SJSA1 (cell line): ENCODE results near the gene TMED7. TPM values are rescaled to one million over a fixed set of nuclear protein-coding genes. Genes with fewer than 3 reads are reported as not detected.

ENCODE experiments used
- DNase-seq, 2 experiments: peaks; one replicate each; pipeline ENCODE4 v3.0.0-alpha.2; 2015 to 2020; ENCODE audit warnings: low spot score in 2 of 2, low read depth in 1 of 2
- H3K27ac ChIP-seq: fragments of 250-450 bp; sonication (Bioruptor Pico); 2 replicates; pipeline ENCODE4 v1.5.1; 2020; ENCODE audit warnings: mild to moderate bottlenecking, moderate library complexity
- H3K27me3 ChIP-seq: fragments of 250-450 bp; sonication (Bioruptor Pico); replicated peaks from 2 replicates; pipeline ENCODE4 v1.5.1; 2020; ENCODE audit warnings: mild to moderate bottlenecking, moderate library complexity
- H3K36me3 ChIP-seq: fragments of 250-450 bp; sonication (Bioruptor Pico); 2 replicates; pipeline ENCODE4 v1.5.1; 2020; ENCODE audit warnings: mild to moderate bottlenecking
- H3K4me1 ChIP-seq: fragments of 250-450 bp; sonication (Bioruptor Pico); replicated peaks from 2 replicates; pipeline ENCODE4 v1.6.1; 2021; ENCODE audit warnings: mild to moderate bottlenecking
- H3K4me3 ChIP-seq: fragments of 250-450 bp; sonication (Bioruptor Pico); 2 replicates; pipeline ENCODE4 v1.5.1; 2020; ENCODE audit warnings: mild to moderate bottlenecking
- H3K9me3 ChIP-seq: fragments of 250-450 bp; sonication (Bioruptor Pico); replicated peaks from 2 replicates; pipeline ENCODE4 v1.5.1; 2020; ENCODE audit warnings: mild to moderate bottlenecking
- total RNA-seq: library from RNA; depleted of rRNA; stranded (reverse); fragments of >200 nt; shearing (Covaris generic); gene quantifications from 2 replicates; pipeline ENCODE4 v1.2.3, GENCODE V29; 2014

Gene TMED7
- total RNA-seq, 1 experiment from 2014 or later: 246 TPM

DNA sequence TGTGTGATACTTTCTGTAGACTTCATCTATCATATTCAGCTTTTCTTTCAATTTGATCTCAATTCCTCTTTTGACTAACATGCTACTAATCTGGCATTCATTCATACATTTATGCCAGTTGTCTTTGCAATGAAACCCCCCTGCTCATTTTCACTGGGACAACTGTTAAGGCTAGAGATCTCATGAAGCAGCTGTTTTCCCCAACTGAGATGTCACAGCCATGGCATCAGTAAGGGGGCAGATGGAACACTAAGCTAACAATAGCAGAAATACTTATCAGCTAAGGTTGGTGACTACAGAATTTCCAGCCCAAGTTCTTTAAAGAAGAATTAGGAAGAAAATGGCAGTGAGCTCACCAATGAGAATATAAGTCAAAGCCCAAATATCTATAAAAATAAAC is 9.4 kb downstream of the TMED7 start:
- Histone ChIP-seq H3K9me3 (no peaks in the 10 kb centered on the region), H3K36me3 (peaks cover 88% of the 10 kb centered on the region), H3K4me3 (no peak overlapping the region), H3K4me1 (no peaks in the 10 kb centered on the region), H3K27ac (no peak overlapping the region), H3K27me3 (no peaks in the 10 kb centered on the region)
- DNase-seq: no peak

DNA sequence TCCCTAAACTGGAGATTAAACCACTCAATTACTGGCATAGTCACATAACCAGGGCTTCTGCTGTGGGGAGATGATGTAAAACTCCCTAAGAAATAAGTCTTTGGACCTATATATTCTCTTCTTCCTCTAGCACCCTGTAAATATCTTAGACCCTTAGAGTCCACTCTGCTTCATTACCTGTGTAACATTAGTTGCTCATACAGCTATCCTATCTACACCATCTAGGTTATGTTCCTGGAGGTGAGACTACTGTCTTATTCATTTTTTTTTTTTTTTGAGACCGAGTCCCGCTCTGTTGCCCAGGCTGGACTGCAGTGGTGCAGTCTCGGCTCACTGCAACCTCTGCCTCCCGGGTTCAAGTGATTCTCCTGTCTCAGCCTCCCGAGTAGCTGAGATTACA is 14.0 kb downstream of the TMED7 start:
- H3K4me1 ChIP-seq: no peaks in the 10 kb centered on the region
- H3K4me3 ChIP-seq: no peak overlapping the region
- no peaks in the 10 kb centered on the region for H3K9me3 ChIP-seq
- DNase-seq: no peak
- H3K36me3 ChIP-seq: peaks cover 57% of the 10 kb centered on the region
- no peaks in the 10 kb centered on the region for H3K27me3 ChIP-seq
- no peak overlapping the region for H3K27ac ChIP-seq

DNA sequence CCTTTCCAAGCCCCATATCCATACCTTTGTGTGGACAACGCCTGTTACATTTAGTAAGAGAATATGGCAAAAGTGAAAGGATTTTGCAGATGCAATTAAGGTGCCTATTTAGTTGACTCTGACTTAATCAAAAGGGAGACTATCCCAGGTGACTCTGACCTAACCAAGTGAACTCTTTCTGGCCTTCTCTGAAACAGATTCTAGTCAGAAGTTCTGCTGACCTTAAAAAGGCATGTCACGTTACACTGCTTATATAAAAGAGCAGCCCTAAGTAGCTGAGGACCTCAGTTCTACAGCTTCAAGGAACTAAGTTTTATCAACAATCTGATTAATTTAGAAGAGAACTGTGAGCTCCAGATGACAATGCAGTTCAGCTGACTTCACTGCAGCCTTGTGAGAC is 17.9 kb downstream of the TMED7 start:
- DNase-seq: no peak

DNA sequence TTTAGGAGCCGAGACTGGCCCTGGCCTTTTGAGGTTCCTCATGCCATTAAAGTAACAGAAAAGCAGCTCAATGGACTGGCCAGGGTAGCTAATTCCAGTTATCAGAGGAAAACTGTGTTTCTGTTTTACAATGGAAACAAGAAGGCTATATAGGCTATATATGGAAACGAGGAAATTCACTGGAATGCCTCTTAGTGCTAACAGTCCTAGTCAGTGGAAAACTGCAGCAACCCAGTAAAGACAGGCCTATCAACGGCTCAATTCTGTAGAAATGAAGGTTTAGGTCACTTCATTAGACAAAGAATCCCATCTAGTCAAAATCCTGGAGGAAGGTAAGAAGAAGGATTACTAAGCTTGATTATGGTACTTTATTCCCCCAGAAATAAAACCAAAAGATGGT is 20.4 kb downstream of the TMED7 start:
- peaks cover 14% of the 10 kb centered on the region for H3K4me1 ChIP-seq
- H3K27ac ChIP-seq: no peak overlapping the region

More for the DNA sequence above, 17.9 kb downstream of the TMED7 start:
- no peaks in the 10 kb centered on the region for H3K9me3 ChIP-seq
- no peak overlapping the region for H3K27ac ChIP-seq
- no peak overlapping the region for H3K4me3 ChIP-seq
- H3K4me1 ChIP-seq: peaks cover 2% of the 10 kb centered on the region
- no peaks in the 10 kb centered on the region for H3K27me3 ChIP-seq
- H3K36me3 ChIP-seq: peaks cover 27% of the 10 kb centered on the region

DNA sequence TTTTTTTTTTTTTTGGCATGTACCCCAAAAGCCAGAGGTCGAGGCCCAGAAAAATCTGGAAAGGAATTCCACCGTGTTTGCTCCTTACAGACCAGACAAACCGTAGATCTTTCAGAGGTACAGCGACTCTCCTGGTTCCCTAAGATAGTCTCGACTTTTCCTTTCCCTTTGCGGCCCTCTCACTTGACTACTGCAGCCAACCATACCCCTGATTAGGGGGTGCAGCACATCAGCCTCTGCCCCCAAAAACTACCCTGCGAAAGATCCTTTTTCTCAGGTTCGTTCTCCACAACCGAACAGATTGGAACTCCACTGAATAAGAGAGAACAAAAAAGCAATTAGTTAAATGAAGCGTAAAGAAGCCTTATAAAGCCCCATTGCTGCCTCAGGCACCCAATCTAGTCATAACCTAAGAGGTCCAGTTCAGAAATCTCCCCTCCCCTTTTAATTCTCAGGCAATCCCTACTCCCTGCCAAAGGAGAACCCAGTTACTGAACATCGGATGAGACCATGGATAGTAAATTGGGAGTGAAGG is 23.2 kb downstream of the TMED7 start:
- DNase-seq: no peak
- Histone ChIP-seq H3K9me3 (no peaks in the 10 kb centered on the region), H3K27me3 (no peaks in the 10 kb centered on the region), H3K4me1 (peaks cover 27% of the 10 kb centered on the region), H3K36me3 (peaks cover 16% of the 10 kb centered on the region), H3K27ac (peak overlapping the region; percentile 81), H3K4me3 (peak overlapping the region; percentile 71)

More for the DNA sequence above, 20.4 kb downstream of the TMED7 start:
- Histone ChIP-seq H3K27me3 (no peaks in the 10 kb centered on the region), H3K36me3 (peaks cover 13% of the 10 kb centered on the region), H3K9me3 (no peaks in the 10 kb centered on the region), H3K4me3 (no peak overlapping the region)
- DNase-seq: no peak

DNA sequence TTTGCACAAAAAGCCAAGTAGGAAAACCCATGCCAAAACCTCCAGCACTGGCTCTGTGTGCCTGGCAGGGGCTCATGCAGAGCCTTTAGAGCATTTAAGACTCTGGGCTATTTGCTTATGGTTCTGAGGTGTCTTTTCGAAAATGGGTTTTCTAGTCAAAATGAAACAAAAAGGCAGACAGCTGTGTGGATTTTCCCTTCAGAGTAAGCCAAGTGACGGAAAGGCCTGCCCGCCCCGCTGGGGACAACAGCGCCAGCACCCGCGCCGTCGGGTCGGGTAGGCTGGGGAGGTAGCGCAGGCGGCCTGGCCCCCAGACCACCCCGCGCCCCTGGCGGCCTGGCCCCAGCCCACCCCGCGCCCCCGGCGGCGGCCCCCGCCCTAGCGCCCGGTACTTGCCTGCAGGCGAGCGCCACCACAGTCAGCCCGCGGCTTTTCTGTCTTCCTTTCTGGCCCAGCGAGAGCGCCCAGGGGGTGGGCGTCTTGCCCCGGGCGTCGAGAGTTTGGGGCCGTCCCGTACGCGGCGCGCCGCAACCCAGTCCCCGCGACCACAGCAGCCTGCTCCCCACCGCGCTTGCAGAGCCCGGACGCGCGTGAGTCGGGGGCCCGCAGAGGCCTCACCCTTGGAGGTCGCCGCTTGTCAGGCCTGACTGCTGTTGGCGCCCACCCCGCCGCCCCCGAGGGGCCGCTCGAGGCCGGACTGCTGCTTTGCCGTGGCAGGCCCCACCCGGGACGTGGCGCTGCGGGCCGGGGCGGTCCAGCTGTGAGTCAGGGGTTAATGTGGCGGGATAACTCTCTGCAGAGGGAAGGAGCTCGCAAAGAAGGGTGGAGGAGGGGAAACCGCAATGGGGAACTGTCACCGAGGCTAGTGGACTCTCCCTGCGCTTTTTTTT is 23.9 kb downstream of the TMED7 start, which contains the start of gene TICAM2:
TSS of gene TICAM2 (minus strand) at position 779 of the 890 bp plus-strand sequence. CDS start 21,223 bp downstream, outside the sequence.
- H3K9me3 ChIP-seq: no peaks in the 10 kb centered on the region
- peak; percentile 82 to 87 for DNase-seq
- H3K27me3 ChIP-seq: no peaks in the 10 kb centered on the region
- peak within 1 kb of the TSS; percentile 81 for H3K27ac ChIP-seq
- H3K36me3 ChIP-seq: peaks cover 17% of the 10 kb centered on the region
- H3K4me1 ChIP-seq: peaks cover 27% of the 10 kb centered on the region
- H3K4me3 ChIP-seq: peak within 1 kb of the TSS; percentile 71

DNA sequence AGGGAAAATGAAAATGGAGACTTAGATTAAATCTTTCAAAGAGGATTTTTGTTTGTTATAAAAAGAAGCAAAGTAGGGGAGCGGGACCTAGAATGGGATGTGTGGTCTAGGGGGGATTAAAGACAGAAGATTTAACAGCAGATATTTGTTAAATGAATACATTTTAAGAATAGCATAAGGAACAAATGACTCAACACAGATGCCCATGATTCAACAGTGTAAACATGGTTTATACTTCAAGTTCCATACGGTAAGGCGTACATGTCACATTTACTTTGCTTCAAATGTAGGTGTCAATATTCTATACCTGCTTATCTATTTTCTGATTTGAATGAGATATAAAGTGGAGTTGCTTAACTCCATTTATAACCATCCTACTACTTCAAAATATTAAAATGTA is 25.1 kb downstream of the TMED7 start:
- peak in 1 of 2 experiments; percentile 59 for DNase-seq
- H3K4me3 ChIP-seq: peak overlapping the region; percentile 71
- H3K4me1 ChIP-seq: peaks cover 27% of the 10 kb centered on the region
- no peaks in the 10 kb centered on the region for H3K27me3 ChIP-seq
- no peaks in the 10 kb centered on the region for H3K9me3 ChIP-seq
- H3K27ac ChIP-seq: no peak overlapping the region
- peaks cover 23% of the 10 kb centered on the region for H3K36me3 ChIP-seq

DNA sequence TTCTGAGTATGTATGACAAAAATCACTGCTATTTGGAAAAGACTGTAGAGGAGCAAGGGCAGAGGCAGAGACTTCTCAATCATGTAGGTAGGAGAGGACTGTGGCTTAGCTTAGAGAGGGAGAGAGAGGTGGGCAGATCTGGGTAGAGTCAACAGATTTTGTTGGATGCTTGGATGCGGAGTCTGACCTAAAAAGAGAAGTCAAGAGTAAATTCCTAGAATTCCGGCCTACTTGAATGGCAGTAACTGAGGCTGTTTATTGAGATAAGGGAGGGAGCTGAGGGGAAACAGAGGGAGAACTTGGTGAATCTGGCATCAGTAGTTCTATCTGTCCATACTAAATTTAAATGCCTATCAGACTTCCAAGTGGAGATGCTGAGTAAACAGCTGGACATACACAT is 25.9 kb downstream of the TMED7 start:
- Histone ChIP-seq H3K36me3 (peaks cover 18% of the 10 kb centered on the region), H3K27ac (no peak overlapping the region), H3K4me1 (peaks cover 27% of the 10 kb centered on the region), H3K27me3 (no peaks in the 10 kb centered on the region), H3K4me3 (no peak overlapping the region), H3K9me3 (no peaks in the 10 kb centered on the region)
- peak in 1 of 2 experiments; percentile 58 for DNase-seq

DNA sequence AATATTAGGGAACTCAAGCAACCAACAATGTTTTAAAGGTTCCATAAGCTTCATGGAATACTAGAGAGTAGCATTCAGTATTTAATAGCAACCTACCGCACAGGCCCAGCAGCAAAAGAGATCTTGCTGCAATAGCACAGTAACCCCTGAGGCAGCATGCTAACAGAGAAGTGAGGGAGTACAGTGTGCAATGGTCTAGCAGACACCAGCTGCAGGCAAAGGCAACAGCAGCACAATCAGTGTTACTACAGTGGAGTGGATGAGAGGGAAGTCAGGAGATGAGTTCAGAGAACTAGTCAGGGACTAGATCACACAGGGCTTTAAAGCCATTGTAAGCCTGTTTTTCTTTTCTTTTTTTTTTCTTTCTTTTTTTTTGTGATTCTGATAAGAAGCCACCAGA is 26.3 kb downstream of the TMED7 start:
- Histone ChIP-seq H3K9me3 (no peaks in the 10 kb centered on the region), H3K27ac (no peak overlapping the region), H3K4me1 (peaks cover 30% of the 10 kb centered on the region), H3K27me3 (no peaks in the 10 kb centered on the region), H3K36me3 (peaks cover 18% of the 10 kb centered on the region), H3K4me3 (no peak overlapping the region)
- DNase-seq: no peak

DNA sequence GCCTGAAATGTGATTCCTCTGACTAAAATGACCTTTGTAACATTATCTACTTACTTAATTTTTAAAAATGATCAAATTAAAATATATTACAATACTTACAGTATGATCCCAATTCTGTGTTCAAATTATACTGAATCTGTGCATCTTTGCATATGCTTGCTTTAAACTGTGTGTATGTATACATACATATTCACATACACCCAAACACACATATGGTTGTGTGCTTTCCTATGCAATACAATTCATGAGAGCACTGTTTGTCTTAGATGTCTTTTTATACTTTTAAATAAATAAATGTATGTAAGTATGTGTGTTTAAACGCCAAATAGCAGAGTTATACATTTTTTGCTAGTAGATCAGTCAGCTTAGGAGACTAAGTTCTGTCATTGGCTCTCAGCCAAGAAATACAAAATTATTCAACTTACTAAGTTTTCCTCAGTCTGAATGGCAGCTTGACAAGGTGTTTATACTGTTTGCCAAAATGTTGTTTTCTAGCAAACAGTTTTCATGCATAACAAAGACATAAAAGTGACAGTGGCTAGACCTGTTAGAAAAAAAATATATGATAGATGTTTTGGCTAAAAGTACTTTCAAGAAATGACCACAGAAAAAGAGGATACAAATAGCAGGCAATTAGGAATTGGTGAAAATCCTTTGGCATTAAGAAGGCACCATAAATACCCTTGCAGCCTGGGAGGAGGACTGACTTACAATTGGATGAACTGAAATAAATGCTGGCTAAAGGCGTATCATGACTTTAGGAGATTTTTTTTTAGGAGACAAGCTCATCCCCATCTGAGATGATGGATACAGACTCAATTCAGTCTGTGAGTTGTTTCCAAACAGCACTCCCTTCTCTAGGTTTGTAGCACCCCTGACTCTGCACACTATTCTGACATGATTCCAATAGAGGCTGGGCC is 31.4 kb downstream of the TMED7 start:
- H3K4me3 ChIP-seq: no peak overlapping the region
- H3K27ac ChIP-seq: no peak overlapping the region
- no peaks in the 10 kb centered on the region for H3K27me3 ChIP-seq
- DNase-seq: no peak
- H3K36me3 ChIP-seq: peaks cover 11% of the 10 kb centered on the region
- H3K4me1 ChIP-seq: peaks cover 5% of the 10 kb centered on the region
- H3K9me3 ChIP-seq: no peaks in the 10 kb centered on the region

DNA sequence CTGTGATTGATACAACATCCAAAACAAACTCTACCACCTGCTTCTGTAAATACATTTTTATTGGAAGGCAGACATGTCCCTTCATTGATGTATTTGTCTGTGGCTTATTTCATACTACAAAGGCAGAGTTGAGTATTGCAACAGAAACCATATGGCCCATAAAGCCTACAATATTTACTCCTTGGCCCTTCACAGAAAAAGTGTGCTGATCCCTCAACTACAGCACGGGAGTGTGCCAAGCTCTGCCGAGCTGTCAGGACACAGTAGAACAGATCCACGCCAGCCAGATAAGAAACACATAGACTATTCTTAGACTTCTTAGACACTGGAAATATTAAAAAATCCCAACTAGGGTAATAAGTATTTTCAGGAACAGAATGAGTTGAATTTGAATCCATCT is 36.8 kb downstream of the TMED7 start:
- Histone ChIP-seq H3K27me3 (no peaks in the 10 kb centered on the region), H3K27ac (no peak overlapping the region), H3K9me3 (no peaks in the 10 kb centered on the region), H3K4me3 (no peak overlapping the region), H3K36me3 (no peaks in the 10 kb centered on the region), H3K4me1 (no peaks in the 10 kb centered on the region)
- DNase-seq: no peak

DNA sequence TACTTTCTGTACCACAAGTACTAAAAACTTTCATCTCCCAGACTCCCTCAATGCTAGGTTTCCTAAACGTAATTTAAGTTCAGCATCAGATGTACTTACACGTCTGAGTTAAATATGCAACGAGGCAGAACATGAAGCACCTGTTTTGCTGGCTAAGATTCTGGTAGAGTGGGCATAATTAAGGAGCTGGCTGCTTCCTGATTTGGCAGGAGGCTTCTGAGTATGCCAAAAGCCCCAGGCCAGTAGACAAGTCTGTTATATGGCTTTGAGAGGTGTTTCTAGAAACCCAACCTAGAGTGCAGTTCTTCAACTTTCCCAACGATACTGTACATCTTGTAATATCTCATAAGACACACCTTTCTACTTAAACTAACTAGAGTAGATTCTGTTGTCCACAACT is 37.2 kb downstream of the TMED7 start:
- H3K36me3 ChIP-seq: no peaks in the 10 kb centered on the region
- no peaks in the 10 kb centered on the region for H3K9me3 ChIP-seq
- H3K4me1 ChIP-seq: peaks cover 2% of the 10 kb centered on the region; the same call in 1 of the 2 replicates
- no peak overlapping the region for H3K4me3 ChIP-seq
- H3K27me3 ChIP-seq: no peaks in the 10 kb centered on the region
- DNase-seq: no peak
- no peak overlapping the region for H3K27ac ChIP-seq

DNA sequence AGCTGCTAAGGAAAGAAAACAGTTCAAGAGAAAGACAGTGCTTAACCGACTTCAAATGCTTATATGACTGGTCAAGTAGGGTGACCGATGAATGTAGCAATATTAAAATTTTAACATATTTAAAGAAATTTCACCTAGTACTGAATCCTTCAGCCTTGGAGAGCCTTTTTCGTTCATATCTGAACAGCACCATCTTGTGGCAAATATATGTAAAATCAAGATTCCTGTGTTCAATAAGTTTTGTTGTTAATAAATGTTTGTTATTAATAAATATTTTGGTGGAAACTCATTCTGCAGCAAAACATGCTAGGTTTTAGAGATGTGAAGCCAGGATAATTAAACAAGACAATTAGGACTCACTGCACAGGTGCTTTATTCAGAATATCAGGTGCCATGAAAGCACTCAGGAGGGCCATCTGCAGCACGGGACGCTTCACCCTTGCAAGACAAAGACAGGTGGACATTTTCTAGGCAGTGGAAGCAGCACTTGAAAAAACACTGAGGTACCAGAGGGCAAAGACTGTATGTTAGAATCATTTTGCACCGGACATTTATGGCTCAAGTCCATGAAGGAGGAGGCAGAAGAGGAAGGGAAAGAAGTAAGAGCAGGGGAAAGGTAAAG is 39.2 kb downstream of the TMED7 start:
- Histone ChIP-seq H3K27ac (no peak overlapping the region), H3K4me1 (peaks cover 5% of the 10 kb centered on the region; the same call in 1 of the 2 replicates), H3K9me3 (no peaks in the 10 kb centered on the region), H3K4me3 (no peak overlapping the region), H3K27me3 (no peaks in the 10 kb centered on the region), H3K36me3 (0 out of 2 replicates have a peak, but pooled peaks cover 1% of the 10 kb centered on the region)
- DNase-seq: peak in 1 of 2 experiments; percentile 49
